T-helper 2 cell treated with Interferon-gamma antibody and Interleukin-4, amounts not matched to agents 5 μg/mL and 100 μg/mL, for 36 hours (primary cell): ENCODE data around the gene ITPR2.

Experiments used
- DNase-seq: peaks from one replicate; pipeline ENCODE4 v3.0.0; 2021; ENCODE audit warnings: low spot score
- H3K27ac Mint-ChIP-seq: one replicate; pipeline ENCODE4 v1.8.0; 2021; ENCODE audit warnings: mild to moderate bottlenecking, mixed read lengths
- H3K27me3 Mint-ChIP-seq: one replicate; pipeline ENCODE4 v1.8.0; 2021; ENCODE audit warnings: low read depth, mixed read lengths
- H3K36me3 Mint-ChIP-seq: one replicate; pipeline ENCODE4 v1.8.0; 2021; ENCODE audit warnings: low read depth, mixed read lengths
- H3K4me1 Mint-ChIP-seq: one replicate; pipeline ENCODE4 v1.8.0; 2021; ENCODE audit warnings: low read depth, mixed read lengths
- H3K4me3 Mint-ChIP-seq: one replicate; pipeline ENCODE4 v1.8.0; 2022; ENCODE audit warnings: mild to moderate bottlenecking, moderate library complexity, mixed read lengths
- H3K9me3 Mint-ChIP-seq: one replicate; pipeline ENCODE4 v1.8.0; 2021; ENCODE audit warnings: mixed read lengths

Gene ITPR2

DNA sequence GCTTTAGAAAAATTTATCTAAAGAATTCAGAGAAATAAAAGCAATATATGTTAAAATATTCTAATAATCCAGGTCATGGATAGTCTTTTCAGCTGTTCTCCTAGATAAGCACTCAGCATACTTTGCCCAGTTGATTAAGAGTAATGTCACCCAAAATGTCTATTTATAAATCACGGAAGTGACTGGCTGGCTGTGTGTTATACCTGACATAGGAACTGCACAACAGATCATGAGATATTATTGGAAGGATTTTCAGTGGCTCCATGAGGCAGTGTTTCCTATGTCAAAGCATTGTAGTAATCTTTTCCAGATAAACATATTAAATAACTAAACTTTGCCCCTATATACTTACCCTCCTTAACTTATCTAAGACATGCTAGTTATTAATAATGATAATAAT is 128.8 kb downstream of the ITPR2 start:
- no peak overlapping the region for H3K27ac Mint-ChIP-seq
- H3K36me3 Mint-ChIP-seq, result peaks cover 7% of the 10 kb centered on the region
- no peaks in the 10 kb centered on the region for H3K27me3 Mint-ChIP-seq
- H3K4me3 Mint-ChIP-seq, result no peak overlapping the region
- H3K4me1 Mint-ChIP-seq, result no peaks in the 10 kb centered on the region
- no peaks in the 10 kb centered on the region for H3K9me3 Mint-ChIP-seq
- DNase-seq, result no peak

DNA sequence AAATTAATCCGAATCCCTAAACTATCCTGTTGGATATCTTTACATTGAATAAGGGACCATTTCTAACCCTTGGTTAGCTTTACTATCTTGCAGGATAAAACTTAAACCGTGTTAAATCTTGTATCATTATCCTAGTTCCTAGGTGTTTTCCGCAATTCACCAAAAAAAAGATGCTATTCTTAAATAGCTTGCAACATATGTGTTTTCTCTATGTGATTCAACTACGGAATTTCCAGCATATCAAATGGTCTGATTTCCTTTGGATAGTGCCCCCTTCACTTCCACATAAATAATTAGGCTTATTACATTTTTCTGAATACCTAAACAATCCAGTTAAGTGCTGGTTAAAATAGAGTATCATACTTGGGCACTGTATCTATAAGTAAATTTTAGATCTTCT is 130.3 kb downstream of the ITPR2 start:
- H3K4me1 Mint-ChIP-seq, result no peaks in the 10 kb centered on the region

DNA sequence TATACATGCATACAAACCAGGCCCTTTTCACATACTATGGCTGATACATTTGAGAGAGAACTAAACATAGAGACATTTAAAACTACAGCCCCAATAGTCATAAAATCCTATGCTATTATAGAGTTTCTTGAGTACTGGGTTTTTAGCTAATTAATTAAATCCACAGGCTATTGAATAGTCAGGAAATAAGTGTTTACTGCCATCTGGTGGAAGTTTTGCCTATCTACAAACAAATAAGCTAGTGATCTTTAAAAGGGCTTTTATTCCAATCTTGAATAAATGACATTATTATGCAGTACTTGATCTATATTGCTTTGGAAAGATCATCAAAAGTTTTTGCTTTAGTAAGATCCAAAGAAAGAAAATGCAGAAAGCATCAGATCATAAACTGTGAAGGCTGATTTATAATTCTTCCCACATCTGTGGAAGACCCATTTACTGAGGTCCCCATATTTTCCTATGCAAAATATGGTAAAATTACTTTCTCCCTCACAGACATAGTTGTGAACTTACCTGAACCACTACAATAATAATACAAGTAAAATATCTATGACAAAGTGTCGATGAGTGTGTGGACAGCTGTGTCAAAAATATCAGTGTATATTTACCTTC is 131.3 kb downstream of the ITPR2 start:
- no peak for DNase-seq
- Mint-ChIP-seq H3K4me1 (peaks cover 3% of the 10 kb centered on the region), H3K4me3 (no peak overlapping the region), H3K36me3 (peaks cover 14% of the 10 kb centered on the region), H3K27ac (no peak overlapping the region), H3K27me3 (no peaks in the 10 kb centered on the region), H3K9me3 (no peaks in the 10 kb centered on the region)

More for the DNA sequence above, 130.3 kb downstream of the ITPR2 start:
- Mint-ChIP-seq H3K4me3 (no peak overlapping the region), H3K27me3 (no peaks in the 10 kb centered on the region), H3K36me3 (peaks cover 11% of the 10 kb centered on the region), H3K9me3 (no peaks in the 10 kb centered on the region), H3K27ac (no peak overlapping the region)
- DNase-seq, result no peak

DNA sequence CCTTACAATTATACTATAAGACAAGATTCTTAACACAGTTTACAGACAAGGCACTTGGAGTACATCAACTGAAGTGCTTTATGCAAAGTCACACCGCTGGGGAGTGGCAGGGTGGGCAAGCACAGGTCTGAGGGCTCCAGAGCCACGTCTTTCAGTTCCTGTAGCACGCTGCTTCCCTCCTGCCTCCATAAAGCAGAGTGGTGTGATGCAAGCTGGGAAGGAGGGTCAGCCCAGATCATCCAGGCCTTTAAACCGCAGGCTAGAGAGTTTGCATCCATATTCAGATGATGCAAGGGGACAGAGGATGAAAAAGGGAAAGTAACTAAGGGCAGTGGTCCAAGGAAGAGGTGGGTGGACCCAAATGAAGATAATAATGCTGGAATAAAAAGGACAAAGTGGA is 132.6 kb downstream of the ITPR2 start:
- H3K27ac Mint-ChIP-seq, result no peak overlapping the region
- DNase-seq, result no peak
- H3K27me3 Mint-ChIP-seq, result no peaks in the 10 kb centered on the region
- no peaks in the 10 kb centered on the region for H3K9me3 Mint-ChIP-seq
- peaks cover 20% of the 10 kb centered on the region for H3K36me3 Mint-ChIP-seq
- no peak overlapping the region for H3K4me3 Mint-ChIP-seq
- peaks cover 4% of the 10 kb centered on the region for H3K4me1 Mint-ChIP-seq

DNA sequence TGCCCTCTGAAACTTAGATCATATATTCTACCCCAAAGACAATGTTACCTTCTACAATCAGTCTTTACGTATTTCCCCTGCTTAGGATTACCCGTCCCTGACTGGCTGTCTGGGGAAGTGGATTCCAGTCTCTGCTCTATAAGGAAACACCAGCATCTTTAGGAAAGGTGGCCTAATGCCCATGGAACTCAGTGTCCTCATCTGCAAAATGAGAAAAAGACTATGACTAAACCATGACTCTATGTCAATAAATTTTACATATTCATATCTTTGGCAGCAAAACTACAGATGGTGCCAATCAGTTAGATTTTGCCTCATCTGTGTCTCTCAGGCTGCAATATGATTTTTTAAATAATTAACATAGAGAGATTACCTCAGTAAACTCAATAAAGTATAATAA is 133.8 kb downstream of the ITPR2 start:
- H3K4me3 Mint-ChIP-seq, result no peak overlapping the region
- peaks cover 30% of the 10 kb centered on the region for H3K36me3 Mint-ChIP-seq
- no peaks in the 10 kb centered on the region for H3K9me3 Mint-ChIP-seq
- DNase-seq, result no peak
- no peaks in the 10 kb centered on the region for H3K27me3 Mint-ChIP-seq
- peaks cover 4% of the 10 kb centered on the region for H3K4me1 Mint-ChIP-seq
- H3K27ac Mint-ChIP-seq, result no peak overlapping the region

DNA sequence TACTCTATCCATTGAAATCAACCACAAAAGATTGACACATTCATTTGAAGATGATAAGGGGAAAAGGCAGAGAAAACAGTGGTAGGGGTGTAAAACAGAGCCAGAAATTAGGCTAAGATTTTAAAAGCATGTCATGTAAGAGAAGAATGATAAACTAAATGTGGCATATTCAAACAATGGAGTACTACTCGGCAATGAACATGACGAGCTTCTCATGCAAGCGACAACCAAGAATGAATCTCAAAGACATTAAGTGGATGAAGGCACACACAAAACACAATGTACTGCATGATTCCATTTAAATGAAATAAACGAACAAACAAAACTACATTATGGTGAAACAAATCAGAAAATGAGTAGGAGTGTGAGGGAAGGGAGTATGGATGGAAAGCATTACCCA is 134.8 kb downstream of the ITPR2 start:
- DNase-seq, result no peak
- Mint-ChIP-seq H3K9me3 (no peaks in the 10 kb centered on the region), H3K27me3 (no peaks in the 10 kb centered on the region), H3K4me3 (no peak overlapping the region), H3K36me3 (peaks cover 31% of the 10 kb centered on the region), H3K27ac (no peak overlapping the region), H3K4me1 (peaks cover 4% of the 10 kb centered on the region)

DNA sequence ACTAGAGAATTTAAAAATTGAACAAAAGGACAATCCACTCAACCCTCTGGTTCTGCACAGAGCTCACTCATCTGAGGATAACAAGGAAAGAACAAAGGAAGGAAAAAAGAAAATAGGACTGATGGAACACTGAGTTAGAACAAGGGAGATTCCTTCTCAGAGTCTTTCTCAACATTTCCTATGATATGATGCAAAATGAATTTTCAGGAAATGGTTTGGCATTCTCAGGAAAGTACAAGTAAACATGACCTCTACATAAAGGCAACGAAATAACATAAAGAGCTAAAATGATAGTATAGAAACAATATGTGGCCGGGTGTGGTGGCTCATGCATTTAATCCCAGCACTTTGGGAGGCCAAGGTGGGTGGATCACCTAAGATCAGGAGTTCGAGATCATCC is 135.8 kb downstream of the ITPR2 start:
- H3K36me3 Mint-ChIP-seq, result peaks cover 31% of the 10 kb centered on the region
- no peak overlapping the region for H3K27ac Mint-ChIP-seq
- no peaks in the 10 kb centered on the region for H3K27me3 Mint-ChIP-seq
- no peak for DNase-seq
- H3K4me1 Mint-ChIP-seq, result peaks cover 4% of the 10 kb centered on the region
- H3K9me3 Mint-ChIP-seq, result no peaks in the 10 kb centered on the region
- no peak overlapping the region for H3K4me3 Mint-ChIP-seq

DNA sequence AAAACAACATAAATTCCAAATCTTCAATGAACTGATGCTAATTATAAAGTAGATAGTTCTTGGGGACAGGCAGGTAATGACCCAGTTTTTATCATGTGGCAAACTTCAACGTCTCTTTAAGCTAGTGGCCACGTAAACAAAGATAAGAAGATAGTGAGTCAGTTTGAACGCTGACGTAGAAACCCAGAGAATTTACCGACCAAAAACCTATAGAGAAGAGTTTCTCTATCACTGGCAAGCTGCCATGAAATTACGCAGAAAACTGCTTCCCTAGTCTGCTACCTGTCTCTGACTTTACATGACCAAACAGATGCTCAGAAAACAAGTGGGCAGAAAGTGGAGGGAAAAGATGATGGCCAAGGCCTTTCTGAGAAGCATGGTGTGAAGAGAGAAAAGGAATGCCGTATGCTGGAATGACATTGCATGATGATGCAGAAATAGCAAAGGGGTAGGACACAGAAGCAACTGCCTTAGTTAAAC is 136.3 kb downstream of the ITPR2 start:
- H3K27ac Mint-ChIP-seq, result no peak overlapping the region
- no peak overlapping the region for H3K4me3 Mint-ChIP-seq
- no peaks in the 10 kb centered on the region for H3K9me3 Mint-ChIP-seq
- peaks cover 4% of the 10 kb centered on the region for H3K4me1 Mint-ChIP-seq
- H3K27me3 Mint-ChIP-seq, result no peaks in the 10 kb centered on the region
- peaks cover 31% of the 10 kb centered on the region for H3K36me3 Mint-ChIP-seq
- no peak for DNase-seq

DNA sequence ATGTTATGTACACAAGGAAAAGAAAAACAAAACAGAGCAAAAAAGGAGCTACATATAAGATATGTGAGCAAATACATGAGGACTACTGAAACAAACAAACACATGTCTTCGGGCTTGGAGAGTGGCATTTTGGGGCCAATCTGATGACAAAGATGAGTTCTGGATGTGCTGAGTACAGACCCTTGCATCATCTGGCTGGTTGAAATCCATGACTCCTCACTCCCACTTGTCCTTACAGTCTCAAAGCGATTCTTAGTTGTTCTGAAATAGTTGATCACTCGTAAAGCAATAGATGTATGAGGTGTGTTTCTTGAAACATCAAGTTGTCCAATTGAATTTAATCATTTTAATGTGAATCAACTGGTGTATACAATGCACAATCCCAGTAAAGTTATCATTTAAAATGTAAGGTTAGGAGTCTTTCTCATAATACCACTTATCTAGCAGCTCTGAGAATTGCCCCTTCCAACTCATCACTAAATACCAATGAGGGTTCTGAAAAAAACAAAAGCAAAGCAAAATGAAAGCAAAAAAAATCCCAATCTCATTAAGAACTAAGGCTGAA is 136.9 kb downstream of the ITPR2 start:
- no peaks in the 10 kb centered on the region for H3K27me3 Mint-ChIP-seq
- peaks cover 31% of the 10 kb centered on the region for H3K36me3 Mint-ChIP-seq
- H3K27ac Mint-ChIP-seq, result no peak overlapping the region

DNA sequence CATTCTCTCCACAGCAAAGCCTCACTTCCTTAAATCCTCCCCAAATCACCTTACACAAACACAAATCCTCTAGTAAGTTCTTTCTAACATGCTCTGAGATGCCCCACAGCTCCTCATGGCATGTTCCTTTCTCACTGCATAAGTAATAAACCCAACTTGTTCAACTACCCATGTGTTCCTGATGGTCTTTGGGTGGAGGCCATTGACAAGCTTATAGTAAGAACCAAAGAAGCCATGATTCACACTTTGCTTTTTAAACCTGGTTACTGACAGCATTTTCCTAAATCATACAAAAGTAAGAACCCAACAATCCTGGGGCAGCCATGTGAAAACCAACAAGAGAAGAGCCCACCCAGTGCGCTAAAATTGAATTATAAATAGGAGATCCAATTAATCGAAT is 138.6 kb downstream of the ITPR2 start:
- H3K4me1 Mint-ChIP-seq, result peaks cover 4% of the 10 kb centered on the region
- H3K27ac Mint-ChIP-seq, result no peak overlapping the region
- no peak overlapping the region for H3K4me3 Mint-ChIP-seq
- no peaks in the 10 kb centered on the region for H3K9me3 Mint-ChIP-seq
- H3K27me3 Mint-ChIP-seq, result no peaks in the 10 kb centered on the region
- no peak for DNase-seq
- peaks cover 31% of the 10 kb centered on the region for H3K36me3 Mint-ChIP-seq

More for the DNA sequence above, 136.9 kb downstream of the ITPR2 start:
- H3K4me3 Mint-ChIP-seq, result no peak overlapping the region
- H3K9me3 Mint-ChIP-seq, result no peaks in the 10 kb centered on the region
- H3K4me1 Mint-ChIP-seq, result peaks cover 4% of the 10 kb centered on the region
- DNase-seq, result no peak

DNA sequence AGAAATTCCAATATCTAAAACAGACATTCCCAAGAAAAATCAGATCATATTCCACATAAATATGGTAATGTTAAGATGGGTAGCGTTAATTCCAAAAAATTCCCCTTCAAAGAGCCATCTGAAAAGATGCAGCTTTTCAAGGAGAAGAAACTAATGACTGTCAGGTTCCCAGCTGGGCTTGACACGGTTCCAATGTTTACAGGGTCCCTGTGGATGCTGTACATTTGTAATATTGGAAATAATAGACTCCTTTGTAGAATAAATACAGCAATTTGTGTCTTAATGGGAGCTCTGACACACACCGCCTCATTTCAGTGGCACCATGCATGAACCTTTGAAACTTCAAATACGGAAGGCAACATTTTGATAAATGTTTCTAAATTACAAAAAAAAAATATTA is 140.6 kb downstream of the ITPR2 start:
- no peaks in the 10 kb centered on the region for H3K27me3 Mint-ChIP-seq
- H3K27ac Mint-ChIP-seq, result no peak overlapping the region
- H3K4me1 Mint-ChIP-seq, result peaks cover 4% of the 10 kb centered on the region
- DNase-seq, result no peak
- H3K4me3 Mint-ChIP-seq, result no peak overlapping the region
- H3K9me3 Mint-ChIP-seq, result no peaks in the 10 kb centered on the region
- peaks cover 22% of the 10 kb centered on the region for H3K36me3 Mint-ChIP-seq

DNA sequence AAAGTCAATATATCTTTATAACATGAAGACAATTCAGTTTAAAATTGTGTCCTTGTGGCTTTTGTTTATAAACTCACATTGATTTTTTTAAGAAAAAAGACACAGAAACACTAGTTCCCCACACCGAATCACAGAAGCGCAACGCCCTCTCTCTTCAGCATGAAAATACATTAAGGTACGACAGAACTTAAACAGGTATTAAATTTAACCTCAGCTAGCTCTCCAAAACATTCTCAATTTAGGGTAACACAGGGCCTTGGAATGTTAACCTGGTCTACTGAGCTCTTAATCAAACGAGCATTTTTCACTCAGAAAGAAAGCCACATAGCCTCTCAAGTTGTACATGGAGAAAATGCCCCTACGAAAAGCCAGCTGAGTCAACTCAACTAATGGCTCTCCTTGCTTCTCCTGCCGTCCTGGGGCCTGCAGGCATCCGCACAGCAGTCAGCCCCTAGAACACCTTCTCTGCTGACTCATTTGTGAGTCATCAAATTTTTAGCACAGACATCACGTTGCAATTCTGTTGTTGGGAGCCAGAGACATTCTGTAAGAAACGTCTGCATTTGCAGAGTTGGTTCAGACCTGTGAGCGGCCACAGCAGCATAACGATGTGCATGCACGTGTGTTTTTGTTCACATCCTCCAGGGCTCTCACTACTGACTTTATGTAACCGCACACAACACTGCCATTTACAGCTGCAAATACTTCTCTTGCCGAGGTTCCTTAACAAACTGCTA is 141.6 kb downstream of the ITPR2 start:
- Mint-ChIP-seq H3K27ac (no peak overlapping the region), H3K4me3 (no peak overlapping the region), H3K36me3 (peaks cover 22% of the 10 kb centered on the region), H3K9me3 (no peaks in the 10 kb centered on the region), H3K4me1 (peaks cover 1% of the 10 kb centered on the region), H3K27me3 (no peaks in the 10 kb centered on the region)
- no peak for DNase-seq

DNA sequence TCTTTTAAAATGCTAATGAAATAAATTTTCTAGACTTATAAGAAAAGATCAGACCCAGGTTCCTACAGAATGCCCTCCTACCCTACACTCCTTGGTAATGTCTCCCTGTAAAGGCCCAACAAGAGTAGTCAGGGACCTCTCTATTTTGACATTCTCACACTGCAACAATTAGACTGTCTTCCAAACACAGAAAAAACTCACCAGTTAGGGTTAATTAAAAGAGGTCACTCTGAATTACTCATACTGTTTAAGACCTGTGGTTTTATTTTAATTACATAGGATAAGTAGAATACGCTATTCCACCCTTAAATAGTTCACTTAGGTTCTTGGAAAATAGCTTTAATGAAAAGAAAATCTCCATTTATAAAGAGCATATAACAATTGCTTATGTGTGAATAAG is 142.4 kb downstream of the ITPR2 start:
- H3K4me1 Mint-ChIP-seq, result no peaks in the 10 kb centered on the region
- DNase-seq, result no peak
- H3K9me3 Mint-ChIP-seq, result no peaks in the 10 kb centered on the region
- H3K27me3 Mint-ChIP-seq, result no peaks in the 10 kb centered on the region
- no peak overlapping the region for H3K4me3 Mint-ChIP-seq
- peaks cover 20% of the 10 kb centered on the region for H3K36me3 Mint-ChIP-seq
- H3K27ac Mint-ChIP-seq, result no peak overlapping the region

DNA sequence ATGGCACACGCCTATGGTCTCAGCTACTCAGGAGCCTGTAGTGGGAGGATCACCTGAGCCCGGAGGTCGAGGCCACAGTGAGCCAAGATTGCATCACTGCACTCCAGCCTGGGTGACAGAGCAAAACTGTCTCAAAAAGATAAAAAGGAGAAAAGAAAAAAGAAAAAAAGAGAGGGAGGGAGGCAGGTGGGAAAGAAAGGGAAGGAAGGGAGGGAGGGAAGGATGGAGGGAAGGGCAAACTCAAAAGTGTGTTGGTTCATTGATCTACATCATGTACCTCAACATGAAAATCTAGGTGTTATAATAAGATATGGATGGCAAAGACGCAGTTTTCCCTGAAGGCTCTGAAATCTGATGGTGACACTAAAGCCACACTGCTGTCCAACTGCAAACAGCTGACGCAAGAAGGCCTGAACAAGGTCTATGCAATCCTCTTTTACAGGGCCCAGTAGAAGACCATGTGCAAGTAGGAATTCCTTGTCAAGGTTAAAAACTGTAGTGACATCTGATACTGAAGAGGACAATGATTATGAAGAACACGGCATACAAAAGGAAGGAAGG is 143.6 kb downstream of the ITPR2 start:
- no peaks in the 10 kb centered on the region for H3K27me3 Mint-ChIP-seq
- H3K9me3 Mint-ChIP-seq, result no peaks in the 10 kb centered on the region
- H3K4me1 Mint-ChIP-seq, result no peaks in the 10 kb centered on the region
- no peak overlapping the region for H3K4me3 Mint-ChIP-seq
- no peak overlapping the region for H3K27ac Mint-ChIP-seq
- H3K36me3 Mint-ChIP-seq, result peaks cover 11% of the 10 kb centered on the region
- DNase-seq, result no peak
